Smooth muscle cell (in vitro differentiated cells): ENCODE measurements around the gene ARHGAP24. TPM values are rescaled to one million over a fixed set of nuclear protein-coding genes. Genes with fewer than 3 reads are reported as not detected.
"Not testable (repeated sequence)": the region's sequence is repeated elsewhere in the genome, so short reads cannot be mapped to it uniquely, and the experiment has no call there.

ENCODE experiments used
- DNase-seq: peaks from one replicate; lab custom pipeline; 2025; ENCODE audit not compliant: unreplicated experiment; lab: John Stamatoyannopoulos, UW
- H2AFZ ChIP-seq: fragments of 200-600 bp; sonication (generic); 2 replicates; pipeline ENCODE4 v1.6.0; 2016; ENCODE audit warnings: antibody characterized with exemption, low read depth, mild to moderate bottlenecking
- H3F3A ChIP-seq: fragments of 200-600 bp; sonication (generic); 2 replicates; pipeline ENCODE4 v1.6.0; 2017; ENCODE audit warnings: antibody characterized with exemption, low read depth
- H3K27ac ChIP-seq: fragments of 200-600 bp; sonication (generic); 2 replicates; pipeline ENCODE4 v1.5.1; 2016; ENCODE audit warnings: low read depth, mild to moderate bottlenecking
- H3K27me3 ChIP-seq: fragments of 200-600 bp; sonication (generic); 2 replicates; pipeline ENCODE4 v1.6.1; 2016; ENCODE audit warnings: low read depth, mild to moderate bottlenecking
- H3K36me3 ChIP-seq: fragments of 200-600 bp; sonication (generic); 2 replicates; pipeline ENCODE4 v1.5.1; 2016; ENCODE audit warnings: low read depth
- H3K4me1 ChIP-seq: fragments of 200-600 bp; sonication (generic); 2 replicates; pipeline ENCODE4 v1.5.1; 2016; ENCODE audit warnings: low read depth
- H3K4me2 ChIP-seq: fragments of 200-600 bp; sonication (generic); 2 replicates; pipeline ENCODE4 v1.6.0; 2016; ENCODE audit warnings: mild to moderate bottlenecking
- H3K4me3 ChIP-seq: fragments of 200-600 bp; sonication (generic); 2 replicates; pipeline ENCODE4 v1.5.1; 2016; ENCODE audit warnings: mild to moderate bottlenecking
- H3K79me2 ChIP-seq: fragments of 200-600 bp; sonication (generic); 2 replicates; pipeline ENCODE4 v1.6.0; 2016; ENCODE audit warnings: low read depth, mild to moderate bottlenecking
- H3K9ac ChIP-seq: fragments of 200-600 bp; sonication (generic); 2 replicates; pipeline ENCODE4 v1.6.0; 2016; ENCODE audit warnings: low read depth
- H3K9me3 ChIP-seq: fragments of 200-600 bp; sonication (generic); replicated peaks from 2 replicates; pipeline ENCODE4 v1.5.1; 2016; ENCODE audit warnings: low read depth
- H4K20me1 ChIP-seq: fragments of 200-600 bp; sonication (generic); 2 replicates; pipeline ENCODE4 v1.6.0; 2016; ENCODE audit warnings: low read depth
- CTCF ChIP-seq: fragments of 200-600 bp; sonication (generic); IDR thresholded peaks from 2 replicates; pipeline ENCODE4 v1.5.1; 2017; ENCODE audit warnings: borderline replicate concordance, mild to moderate bottlenecking, antibody characterized with exemption; ENCODE audit not compliant: insufficient read depth, poor library complexity, severe bottlenecking
- WGBS: methylation state at CpG from one replicate; pipeline ENCODE4 v1.1.7; 2016; ENCODE audit warnings: low lambda C conversion rate; 5-methylcytosine and 5-hydroxymethylcytosine counted together
- polyA plus RNA-seq: library from polyadenylated mRNA; unstranded; fragments of >200 nt; fragmentation: Nextera tagmentation; extraction: Ambion mirVana; gene quantifications from 2 replicates; pipeline ENCODE4 v1.2.1, GENCODE V29; 2016
- total RNA-seq: library from RNA; depleted of rRNA; stranded (reverse); fragments of >200 nt; gene quantifications from 2 replicates; pipeline ENCODE4 v1.2.3, GENCODE V29; 2014

Gene ARHGAP24
- total and polyA plus RNA-seq, 2 experiments from 2014 or later = 4.9 to 18.2 TPM

- H3K36me3 ChIP-seq = no peaks in the 10 kb centered on the region
- H3K27me3 ChIP-seq = no peaks in the 10 kb centered on the region
- no peaks in the 10 kb centered on the region for H3K79me2 ChIP-seq
- H4K20me1 ChIP-seq = peaks cover 3% of the 10 kb centered on the region
- 86% methylated on average over 3 of the region's 3 CpGs for WGBS
- H3K9me3 ChIP-seq = no peaks in the 10 kb centered on the region
- TF ChIP-seq CTCF = no peak
- no peak overlapping the region for H3K9ac ChIP-seq
- no peaks in the 10 kb centered on the region for H3F3A ChIP-seq
- H3K27ac ChIP-seq = no peak overlapping the region
- H2AFZ ChIP-seq = no peak overlapping the region
- peaks cover 15% of the 10 kb centered on the region for H3K4me1 ChIP-seq
- no peak overlapping the region for H3K4me3 ChIP-seq
- no peak for DNase-seq
- no peak overlapping the region for H3K4me2 ChIP-seq
Measured at GRCh38 chr4:85889314-85889713, 414.4 kb downstream of the ARHGAP24 start.

GRCh38 chr4:85895755-85896154 is 420.8 kb downstream of the ARHGAP24 start:
- no peaks in the 10 kb centered on the region for H3K4me1 ChIP-seq
- no peak overlapping the region for H3K4me3 ChIP-seq
- no peak overlapping the region for H2AFZ ChIP-seq
- no peaks in the 10 kb centered on the region for H3K79me2 ChIP-seq
- H3F3A ChIP-seq = no peaks in the 10 kb centered on the region
- H3K36me3 ChIP-seq = no peaks in the 10 kb centered on the region
- WGBS = 86% methylated on average over 3 of the region's 3 CpGs
- DNase-seq = no peak
- no peaks in the 10 kb centered on the region for H4K20me1 ChIP-seq
- H3K9me3 ChIP-seq = no peaks in the 10 kb centered on the region
- H3K27ac ChIP-seq = no peak overlapping the region
- H3K27me3 ChIP-seq = no peaks in the 10 kb centered on the region
- H3K9ac ChIP-seq = no peak overlapping the region
- TF ChIP-seq CTCF = no peak
- H3K4me2 ChIP-seq = no peak overlapping the region

GRCh38 chr4:85898231-85898630 is 423.3 kb downstream of the ARHGAP24 start:
- Histone ChIP-seq H4K20me1 (no peaks in the 10 kb centered on the region), H2AFZ (no peak overlapping the region), H3K79me2 (no peaks in the 10 kb centered on the region), H3K27me3 (no peaks in the 10 kb centered on the region), H3F3A (no peaks in the 10 kb centered on the region), H3K36me3 (no peaks in the 10 kb centered on the region), H3K4me2 (no peak overlapping the region), H3K9ac (no peak overlapping the region), H3K4me3 (no peak overlapping the region), H3K27ac (no peak overlapping the region), H3K9me3 (no peaks in the 10 kb centered on the region), H3K4me1 (no peaks in the 10 kb centered on the region)
- no peak for TF ChIP-seq CTCF
- no peak for DNase-seq
- WGBS = 81% methylated on average over 4 of the region's 4 CpGs

- H3K9me3 ChIP-seq = no peaks in the 10 kb centered on the region
- no peaks in the 10 kb centered on the region for H3K4me1 ChIP-seq
- no peak for TF ChIP-seq CTCF
- H4K20me1 ChIP-seq = peaks cover 5% of the 10 kb centered on the region
- no peak overlapping the region for H3K4me3 ChIP-seq
- no peak overlapping the region for H3K4me2 ChIP-seq
- no peaks in the 10 kb centered on the region for H3K36me3 ChIP-seq
- H3F3A ChIP-seq = no peaks in the 10 kb centered on the region
- H3K27me3 ChIP-seq = no peaks in the 10 kb centered on the region
- no peaks in the 10 kb centered on the region for H3K79me2 ChIP-seq
- H2AFZ ChIP-seq = no peak overlapping the region
- no peak overlapping the region for H3K27ac ChIP-seq
- DNase-seq = no peak
- H3K9ac ChIP-seq = no peak overlapping the region
Measured at GRCh38 chr4:85901500-85901899, 426.6 kb downstream of the ARHGAP24 start.

GRCh38 chr4:85902647-85903046 is 427.7 kb downstream of the ARHGAP24 start:
- not testable (repeated sequence) for H3K36me3 ChIP-seq, H3K9me3 ChIP-seq, H3K4me3 ChIP-seq, H4K20me1 ChIP-seq, H3K27ac ChIP-seq, H3K79me2 ChIP-seq, H3F3A ChIP-seq, DNase-seq, H3K4me2 ChIP-seq, H3K9ac ChIP-seq, H3K27me3 ChIP-seq, H3K4me1 ChIP-seq, H2AFZ ChIP-seq
- 97% methylated on average over 11 of the region's 11 CpGs for WGBS
